NCI-H82 treated with DMSO at 0.1 percent for 48 hours (cell line): ENCODE measurements around the gene CNTNAP2.
A peak's percentile ranks its signal among the peaks of the same experiment; 100 is the strongest.

Experiments used
- DNase-seq: peaks from one replicate; lab custom pipeline; 2025; ENCODE audit not compliant: unreplicated experiment; lab: John Stamatoyannopoulos, UW

CNTNAP2 gene

GRCh38 chr7:147193476-147193875 is 1076.9 kb downstream of the CNTNAP2 start:
- DNase-seq: no peak

GRCh38 chr7:147196481-147196880 is 1079.9 kb downstream of the CNTNAP2 start:
- DNase-seq: no peak

- DNase-seq: no peak
Observed at GRCh38 chr7:147197006-147197405, 1080.4 kb downstream of the CNTNAP2 start.

GRCh38 chr7:147199868-147200267 is 1083.3 kb downstream of the CNTNAP2 start:
- no peak for DNase-seq

- DNase-seq: no peak
Observed at GRCh38 chr7:147207988-147208387, 1091.4 kb downstream of the CNTNAP2 start.

GRCh38 chr7:147231275-147231674 is 1114.7 kb downstream of the CNTNAP2 start:
- no peak for DNase-seq

GRCh38 chr7:147235645-147236382 is 1119.2 kb downstream of the CNTNAP2 start:
- DNase-seq: no peak

GRCh38 chr7:147240468-147240867 is 1123.9 kb downstream of the CNTNAP2 start:
- DNase-seq: no peak

- DNase-seq: peak; percentile 44
Observed at GRCh38 chr7:147245274-147245673, 1128.7 kb downstream of the CNTNAP2 start.

- DNase-seq: no peak
Observed at GRCh38 chr7:147249956-147250355, 1133.4 kb downstream of the CNTNAP2 start.

GRCh38 chr7:147251751-147252325 is 1135.2 kb downstream of the CNTNAP2 start:
- no peak for DNase-seq

- DNase-seq: no peak
Observed at GRCh38 chr7:147261693-147262092, 1145.1 kb downstream of the CNTNAP2 start.

- no peak for DNase-seq
Observed at GRCh38 chr7:147265528-147265927, 1148.9 kb downstream of the CNTNAP2 start.

GRCh38 chr7:147276106-147276505 is 1159.5 kb downstream of the CNTNAP2 start:
- no peak for DNase-seq

- no peak for DNase-seq
Observed at GRCh38 chr7:147276783-147277370, 1160.3 kb downstream of the CNTNAP2 start.

- DNase-seq: no peak
Observed at GRCh38 chr7:147279514-147279913, 1162.9 kb downstream of the CNTNAP2 start.

GRCh38 chr7:147279964-147280374 is 1163.4 kb downstream of the CNTNAP2 start:
- DNase-seq: no peak

- DNase-seq: no peak
Observed at GRCh38 chr7:147282204-147282603, 1165.6 kb downstream of the CNTNAP2 start.

- DNase-seq: no peak
Observed at GRCh38 chr7:147296201-147296600, 1179.6 kb downstream of the CNTNAP2 start.

- no peak for DNase-seq
Observed at GRCh38 chr7:147296986-147297385, 1180.4 kb downstream of the CNTNAP2 start.

- DNase-seq: no peak
Observed at GRCh38 chr7:147298611-147299043, 1182.0 kb downstream of the CNTNAP2 start.

- DNase-seq: no peak
Observed at GRCh38 chr7:147300293-147300692, 1183.7 kb downstream of the CNTNAP2 start.
